ENCODE measurements around the gene MTMR10.

Gene MTMR10

DNA sequence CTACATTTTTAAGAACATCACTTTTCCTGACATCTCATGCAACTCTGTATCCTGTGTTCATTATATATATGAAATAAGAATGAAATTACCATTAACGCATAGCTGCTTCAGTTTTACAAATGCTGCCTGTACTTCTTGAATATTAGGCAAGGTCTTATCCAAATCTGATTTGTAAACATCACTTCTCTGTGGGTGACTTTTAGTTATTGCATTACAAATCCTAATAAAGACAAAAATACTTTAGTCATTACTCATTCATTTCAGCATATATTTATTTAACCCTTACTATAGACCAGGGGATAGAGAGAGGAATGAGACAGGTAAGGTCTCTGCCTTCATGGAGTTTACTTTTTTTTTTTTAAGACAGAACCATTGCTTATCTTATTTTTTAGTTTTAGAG, 36.8 kb downstream of the MTMR10 start:
- TF ChIP-seq CTCF (IDR thresholded peaks at IDR 0.05; ENCODE audit: low read depth, low read length) = no peak
- no peak for DNase-seq
- peaks cover 78% of the 10 kb centered on the region for H3K36me3 ChIP-seq
- no peak overlapping the region for H3K4me3 ChIP-seq (ENCODE audit: low read depth, low read length)
- no peak overlapping the region for H3K27ac ChIP-seq
- no peaks in the 10 kb centered on the region for H3K9me3 ChIP-seq (ENCODE audit: severe bottlenecking)
- no peaks in the 10 kb centered on the region for H3K27me3 ChIP-seq (ENCODE audit: insufficient read depth, low read depth, severe bottlenecking)

- H3K4me3 ChIP-seq (ENCODE audit: low read depth, low read length) = no peak overlapping the region
- peaks cover 5% of the 10 kb centered on the region for H3K9me3 ChIP-seq (ENCODE audit: severe bottlenecking)
- peaks cover 78% of the 10 kb centered on the region for H3K36me3 ChIP-seq
- TF ChIP-seq CTCF (IDR thresholded peaks at IDR 0.05; ENCODE audit: low read depth, low read length) = no peak
- no peaks in the 10 kb centered on the region for H3K27me3 ChIP-seq (ENCODE audit: insufficient read depth, low read depth, severe bottlenecking)
- no peak overlapping the region for H3K27ac ChIP-seq
- DNase-seq = no peak
Measured at GRCh38 chr15:30953731-30954378, 37.6 kb downstream of the MTMR10 start.

DNA sequence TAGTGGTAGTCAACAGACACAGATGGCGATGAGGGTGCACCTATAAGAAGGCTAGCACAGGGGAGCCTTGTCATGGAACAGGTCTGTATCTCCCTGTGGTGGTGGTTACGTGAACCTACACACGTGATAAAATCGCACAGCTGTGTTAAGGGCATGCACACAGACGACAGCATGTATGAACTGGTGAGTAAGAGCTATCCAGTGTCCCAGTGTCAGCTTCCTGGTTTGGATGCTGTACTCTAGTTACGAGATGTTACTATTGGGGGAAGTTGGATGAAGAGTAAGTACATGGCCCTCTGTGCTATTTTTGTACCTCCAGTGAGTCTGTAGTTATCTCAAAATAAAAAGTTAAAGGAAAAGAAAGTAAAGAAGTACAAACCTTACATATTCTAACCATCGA, 38.2 kb downstream of the MTMR10 start:
- no peaks in the 10 kb centered on the region for H3K27me3 ChIP-seq (ENCODE audit: insufficient read depth, low read depth, severe bottlenecking)
- H3K9me3 ChIP-seq (ENCODE audit: severe bottlenecking) = peaks cover 5% of the 10 kb centered on the region
- no peak for DNase-seq
- no peak overlapping the region for H3K4me3 ChIP-seq (ENCODE audit: low read depth, low read length)
- H3K36me3 ChIP-seq = peaks cover 78% of the 10 kb centered on the region
- TF ChIP-seq CTCF (IDR thresholded peaks at IDR 0.05; ENCODE audit: low read depth, low read length) = no peak
- H3K27ac ChIP-seq = no peak overlapping the region

DNA sequence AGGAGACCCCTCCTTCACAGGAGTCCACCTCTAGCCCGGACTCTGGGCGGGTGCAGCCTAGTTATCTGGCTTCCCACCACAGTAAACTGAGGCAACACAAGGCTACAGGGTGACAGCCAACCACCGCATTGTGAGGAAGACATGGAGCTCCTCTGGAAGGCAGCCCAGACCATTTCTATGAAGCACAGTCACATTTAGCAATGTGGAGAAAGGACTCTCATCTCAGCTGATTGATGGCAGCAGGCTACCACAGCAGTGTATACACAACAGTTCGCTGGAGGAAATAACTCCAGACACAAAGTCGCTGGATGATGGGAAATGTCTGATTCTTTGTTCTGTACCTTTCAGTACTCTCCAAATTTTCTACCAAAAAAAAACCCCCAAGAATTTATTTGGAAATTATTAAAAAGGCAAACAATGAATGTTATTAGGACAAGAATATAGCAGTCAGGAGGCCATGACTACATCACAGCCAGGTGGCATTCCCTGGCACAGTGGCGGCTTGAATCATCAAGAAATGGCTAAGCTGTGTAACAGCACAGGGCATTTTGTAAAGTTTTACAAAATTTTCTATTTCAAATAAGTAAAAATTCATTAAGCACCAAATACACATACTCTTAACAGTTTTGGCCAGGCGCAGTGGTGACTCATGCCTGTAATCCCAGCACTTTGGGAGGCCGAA, 47.6 kb downstream of the MTMR10 start:
- no peaks in the 10 kb centered on the region for H3K9me3 ChIP-seq (ENCODE audit: severe bottlenecking)
- H3K27me3 ChIP-seq (ENCODE audit: insufficient read depth, low read depth, severe bottlenecking) = no peaks in the 10 kb centered on the region
- H3K36me3 ChIP-seq = peaks cover 93% of the 10 kb centered on the region
- no peak overlapping the region for H3K27ac ChIP-seq
- TF ChIP-seq CTCF (IDR thresholded peaks at IDR 0.05; ENCODE audit: low read depth, low read length) = no peak
- H3K4me3 ChIP-seq (ENCODE audit: low read depth, low read length) = no peak overlapping the region
- no peak for DNase-seq

DNA sequence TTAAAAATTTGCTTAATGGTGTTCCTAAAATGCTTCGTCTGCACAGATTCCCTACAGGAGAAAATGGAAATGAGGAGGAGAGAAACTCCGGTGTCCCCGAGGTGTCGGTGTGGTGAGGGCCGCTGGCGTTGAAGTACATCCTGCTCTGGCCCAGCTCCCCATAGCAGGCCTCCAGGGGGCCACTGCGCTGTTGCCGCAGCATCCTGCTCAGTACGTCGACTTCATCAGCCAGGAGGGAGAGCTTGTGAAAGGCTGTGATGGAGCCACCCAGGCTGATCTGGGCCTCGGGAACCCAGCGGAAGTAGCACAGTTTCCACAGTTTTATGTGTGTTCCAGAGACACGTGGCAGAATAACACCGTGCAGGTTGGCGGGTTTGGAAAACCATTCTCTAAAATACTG, 49.9 kb downstream of the MTMR10 start:
- TF ChIP-seq CTCF (IDR thresholded peaks at IDR 0.05; ENCODE audit: low read depth, low read length) = 0 out of 2 replicates have a peak, but pooled peaks have one; percentile 30
- H3K4me3 ChIP-seq (ENCODE audit: low read depth, low read length) = no peak overlapping the region
- DNase-seq = peak; percentile 16

More for the DNA sequence above, 49.9 kb downstream of the MTMR10 start:
- no peak overlapping the region for H3K27ac ChIP-seq
- H3K27me3 ChIP-seq (ENCODE audit: insufficient read depth, low read depth, severe bottlenecking) = no peaks in the 10 kb centered on the region
- peaks cover 92% of the 10 kb centered on the region for H3K36me3 ChIP-seq
- H3K9me3 ChIP-seq (ENCODE audit: severe bottlenecking) = no peaks in the 10 kb centered on the region

Measured in WERI-Rb-1 (cell line).